GM18873 (cell line): ENCODE measurements around the gene RABGEF1.
"Not testable (repeated sequence)": the region's sequence is repeated elsewhere in the genome, so short reads cannot be mapped to it uniquely, and the experiment has no call there.

Experiments
- ATAC-seq: cut with Tn5 transposase; IDR thresholded peaks from one replicate; pipeline ENCODE4 v1.9.1; 2021; ENCODE audit warnings: mild to moderate bottlenecking, moderate library complexity, moderate number of reproducible peaks; ENCODE audit not compliant: unreplicated experiment, low FRiP score

Gene RABGEF1

GRCh38 chr7:66800591-66800990 is 60.1 kb downstream of the RABGEF1 start:
- no peak for ATAC-seq

- ATAC-seq = no peak
Measured at GRCh38 chr7:66804001-66804400, 63.5 kb downstream of the RABGEF1 start.

GRCh38 chr7:66807736-66808135 is 67.2 kb downstream of the RABGEF1 start:
- no peak for ATAC-seq

GRCh38 chr7:66810716-66811115 is 70.2 kb downstream of the RABGEF1 start:
- ATAC-seq = no peak

- ATAC-seq = not testable (repeated sequence)
Measured at GRCh38 chr7:66815186-66815875, 74.8 kb downstream of the RABGEF1 start.

- no peak for ATAC-seq
Measured at GRCh38 chr7:66815951-66816350, 75.4 kb downstream of the RABGEF1 start.

GRCh38 chr7:66816658-66817057 is 76.1 kb downstream of the RABGEF1 start:
- not testable (repeated sequence) for ATAC-seq

- not testable (repeated sequence) for ATAC-seq
Measured at GRCh38 chr7:66817208-66817795, 76.8 kb downstream of the RABGEF1 start.

GRCh38 chr7:66817956-66818355 is 77.4 kb downstream of the RABGEF1 start:
- not testable (repeated sequence) for ATAC-seq

GRCh38 chr7:66824041-66824440 is 83.5 kb downstream of the RABGEF1 start:
- no peak for ATAC-seq

- not testable (repeated sequence) for ATAC-seq
Measured at GRCh38 chr7:66825538-66825937, 85.0 kb downstream of the RABGEF1 start.

GRCh38 chr7:66826649-66827048 is 86.1 kb downstream of the RABGEF1 start:
- no peak for ATAC-seq

GRCh38 chr7:66830976-66831375 is 90.4 kb downstream of the RABGEF1 start:
- not testable (repeated sequence) for ATAC-seq

GRCh38 chr7:66832531-66833351 is 92.2 kb downstream of the RABGEF1 start:
- ATAC-seq = no peak

- no peak for ATAC-seq
Measured at GRCh38 chr7:66837007-66837406, 96.5 kb downstream of the RABGEF1 start.

GRCh38 chr7:66837661-66838060 is 97.1 kb downstream of the RABGEF1 start:
- no peak for ATAC-seq

GRCh38 chr7:66839814-66840213 is 99.3 kb downstream of the RABGEF1 start:
- ATAC-seq = no peak

- no peak for ATAC-seq
Measured at GRCh38 chr7:66840316-66840715, 99.8 kb downstream of the RABGEF1 start.

GRCh38 chr7:66841898-66842297 is 101.4 kb downstream of the RABGEF1 start:
- ATAC-seq = no peak

- ATAC-seq = not testable (repeated sequence)
Measured at GRCh38 chr7:66843492-66843891, 103.0 kb downstream of the RABGEF1 start.
